GM12878 (cell line): Measurements from ENCODE around the gene OR10J5. TPM values are rescaled to one million over a fixed set of nuclear protein-coding genes. Genes with fewer than 3 reads are reported as not detected.
A peak's percentile ranks its signal among the peaks of the same experiment; 100 is the strongest.

Experiments
- ATAC-seq: fragments of 200-7000 bp; cut with Tn5 transposase; 3 replicates; pipeline ENCODE4 v1.9.1; 2020; ENCODE audit warnings: mild to moderate bottlenecking, moderate library complexity
- BruUV-seq: library from RNA; stranded (reverse); fragments of 400-500 nt; replicated peaks from 2 replicates; lab custom pipeline; 2021; lab: Mats Ljungman, UMichigan
- CTCF ChIA-PET: fragments of 300-600 bp; sonication (Branson Sonifier 250); formaldehyde crosslinking; extraction: SDS; loops from one replicate; lab custom pipeline; 2021; ENCODE audit warnings: inconsistent platforms; lab: Yijun Ruan, JAX
- POLR2A ChIA-PET: fragments of 350-600 bp; formaldehyde crosslinking; extraction: SDS; loops from one replicate; lab custom pipeline; 2021; ENCODE audit warnings: inconsistent platforms; lab: Charles Lee
- RAD21 ChIA-PET: fragments of 300-600 bp; sonication (Branson Sonifier 250); formaldehyde crosslinking; loops from one replicate; lab custom pipeline; 2023; ENCODE audit warnings: antibody characterized with exemption; ENCODE audit not compliant: unreplicated experiment; lab: Charles Lee
- SMC1A ChIA-PET: fragments of 300-600 bp; sonication (Branson Sonifier 250); formaldehyde crosslinking; loops from one replicate; lab custom pipeline; 2023; ENCODE audit not compliant: unreplicated experiment, uncharacterized antibody; lab: Charles Lee
- DNase-seq: peaks from one replicate; pipeline ENCODE4 v3.0.0-alpha.2; 2011; ENCODE audit warnings: low read depth, low spot score
- FAIRE-seq: peaks from 3 replicates; lab custom pipeline; 2011; peaks lifted over from hg19 to GRCh38; lab: Jason Lieb, UNC
- H2AFZ ChIP-seq: 2 replicates; pipeline ENCODE4 v1.6.0; 2011; ENCODE audit warnings: low read depth, low read length, control low read depth; ENCODE audit not compliant: control insufficient read depth
- H3K27ac ChIP-seq: 2 replicates; pipeline ENCODE4 v1.5.1; 2011; ENCODE audit warnings: control low read depth; ENCODE audit not compliant: control insufficient read depth, insufficient read depth
- H3K27me3 ChIP-seq, 2 experiments: replicated peaks in 1 of 2; 2 replicates each; pipeline versions ENCODE4 v1.6.0 to v1.6.1; 2011; ENCODE audit warnings: low read length in 1 of 2; ENCODE audit not compliant: control insufficient read depth in 2 of 2, insufficient read depth in 2 of 2
- H3K36me3 ChIP-seq, 2 experiments: 2 replicates each; pipeline ENCODE4 v1.5.1; 2011; ENCODE audit warnings: low read length in 1 of 2; ENCODE audit not compliant: control insufficient read depth in 2 of 2, insufficient read depth in 2 of 2
- H3K4me1 ChIP-seq: 2 replicates; pipeline ENCODE4 v1.6.1; 2011; ENCODE audit warnings: mild to moderate bottlenecking, low read length, moderate library complexity, mixed read lengths; ENCODE audit not compliant: control insufficient read depth, insufficient read depth
- H3K4me2 ChIP-seq: 2 replicates; pipeline ENCODE4 v1.6.0; 2011; ENCODE audit warnings: control low read depth; ENCODE audit not compliant: control insufficient read depth, insufficient read depth
- H3K4me3 ChIP-seq: fragments of 200-600 bp; sonication (generic); 2 replicates; pipeline ENCODE4 v1.5.1; 2016
- H3K79me2 ChIP-seq: 2 replicates; pipeline ENCODE4 v1.6.0; 2011; ENCODE audit warnings: low read length; ENCODE audit not compliant: control insufficient read depth, insufficient read depth
- H3K9ac ChIP-seq: 2 replicates; pipeline ENCODE4 v1.8.0; 2011; ENCODE audit warnings: low read length, control low read depth, mixed read lengths; ENCODE audit not compliant: control insufficient read depth, insufficient read depth
- H3K9me3 ChIP-seq: replicated peaks from 3 replicates; pipeline ENCODE4 v1.5.1; 2011; ENCODE audit warnings: mild to moderate bottlenecking, low read length; ENCODE audit not compliant: control insufficient read depth, insufficient read depth
- H4K20me1 ChIP-seq: 2 replicates; pipeline ENCODE4 v1.6.0; 2011; ENCODE audit not compliant: control insufficient read depth, insufficient read depth
- CBX3 ChIP-seq: fragments of 200-600 bp; sonication (generic); IDR thresholded peaks from 2 replicates; pipeline ENCODE4 v1.6.1; 2016; ENCODE audit warnings: low read depth, borderline replicate concordance
- CHD1 ChIP-seq: IDR thresholded peaks from 2 replicates; pipeline ENCODE4 v1.6.1; 2012; ENCODE audit warnings: low read depth, low read length, improper control_type of control experiment
- EGR1 ChIP-seq, 2 experiments: IDR thresholded peaks; 1 replicate in 1 of 2; 2 replicates in 1 of 2; pipeline ENCODE4 v1.6.1; 2011 to 2012; ENCODE audit warnings: low read depth in 2 of 2, low read length in 2 of 2, borderline replicate concordance in 1 of 2, mild to moderate bottlenecking in 1 of 2, moderate library complexity in 1 of 2
- MYB ChIP-seq: fragments of 150-350 bp; IDR thresholded peaks from 2 replicates; pipeline ENCODE4 v1.6.1; 2014; ENCODE audit warnings: mild to moderate bottlenecking, low read depth, low read length, borderline replicate concordance
- MYC ChIP-seq: IDR thresholded peaks from 2 replicates; pipeline ENCODE4 v1.6.1; 2011; ENCODE audit warnings: mild to moderate bottlenecking, low read length, moderate library complexity, inconsistent platforms; ENCODE audit not compliant: insufficient read depth, insufficient replicate concordance, insufficient read length, severe bottlenecking
- PAX8 ChIP-seq: fragments of 450-650 bp; IDR thresholded peaks from 2 replicates; pipeline ENCODE4 v1.6.1; 2017; ENCODE audit warnings: mild to moderate bottlenecking, moderate library complexity
- PML ChIP-seq: IDR thresholded peaks from 2 replicates; pipeline ENCODE4 v1.6.1; 2012; ENCODE audit warnings: low read length, inconsistent platforms
- TCF7 ChIP-seq: IDR thresholded peaks from 2 replicates; pipeline ENCODE4 v1.6.1; 2014; ENCODE audit warnings: antibody characterized with exemption, borderline replicate concordance
- WGBS: methylation state at CpG from one replicate; pipeline ENCODE4 v1.1.6; 2016; ENCODE audit warnings: low lambda C conversion rate; ENCODE audit not compliant: insufficient replicate concordance, insufficient coverage; ENCODE audit errors: missing lambda C conversion rate; 5-methylcytosine and 5-hydroxymethylcytosine counted together
- in situ Hi-C: fragments of 300-500 bp; cut with MboI; formaldehyde crosslinking; loops from 9 replicates; pipeline ENCODE4 v1.14.3; 2018; ENCODE audit warnings: mixed read lengths
- intact Hi-C: fragments of 100-400 bp; cut with micrococcal nuclease; formaldehyde crosslinking; loops from one replicate; pipeline ENCODE4 v1.14.2; 2022; ENCODE audit not compliant: unreplicated experiment
- polyA plus RNA-seq, 11 experiments: library from polyadenylated mRNA; depleted of rRNA in 4 of 11; unstranded in 6 of 11; stranded (reverse) in 5 of 11; fragments of >200 nt; fragmentation: Nextera tagmentation in 4 of 11; fragmentation: Illumina TruSeq in 1 of 11; extraction: Ambion mirVana in 4 of 11; extraction: Trizol in 1 of 11; gene quantifications; 1 replicate in 1 of 11; 2 replicates in 10 of 11; pipeline versions ENCODE4 v1.2.1 to v1.2.3, GENCODE V29; 2011 to 2016; ENCODE audit warnings: inconsistent platforms in 2 of 11, missing spikeins in 2 of 11, low read depth in 1 of 11
- total RNA-seq, 4 experiments: library from RNA; depleted of rRNA in 3 of 4; stranded (reverse); fragments of >200 nt in 3 of 4; fragmentation: Illumina TruSeq in 1 of 4; extraction: Trizol in 1 of 4; gene quantifications; 2 replicates each; pipeline versions ENCODE4 v1.2.1 to v1.2.3, GENCODE V29; 2013 to 2021
- TF ChIP-seq, protein P1 (sequence below): IDR thresholded peaks from 2 replicates; pipeline ENCODE4 v1.6.1; 2011; ENCODE audit warnings: borderline replicate concordance, low read depth, mild to moderate bottlenecking, moderate library complexity, low read length; ENCODE audit not compliant: insufficient read depth, poor library complexity, severe bottlenecking
- TF ChIP-seq, protein P2 (sequence below), 3 experiments: IDR thresholded peaks in 2 of 3; conservative IDR thresholded peaks in 1 of 3; 2 replicates each; pipeline ENCODE4 v1.5.1; 2011; ENCODE audit warnings: low read depth in 3 of 3, low read length in 3 of 3, mild to moderate bottlenecking in 3 of 3, control low read depth in 2 of 3, moderate library complexity in 2 of 3, inconsistent platforms in 1 of 3, mixed read lengths in 1 of 3; ENCODE audit not compliant: control insufficient read depth in 2 of 3, insufficient read depth in 1 of 3; ENCODE audit errors: extremely low read depth in 1 of 3

OR10J5 gene
- total and polyA plus RNA-seq, 10 of the 15 experiments (the other 5 are each of a cell fraction or from before 2014, with no cell fraction given): not detected

DNA sequence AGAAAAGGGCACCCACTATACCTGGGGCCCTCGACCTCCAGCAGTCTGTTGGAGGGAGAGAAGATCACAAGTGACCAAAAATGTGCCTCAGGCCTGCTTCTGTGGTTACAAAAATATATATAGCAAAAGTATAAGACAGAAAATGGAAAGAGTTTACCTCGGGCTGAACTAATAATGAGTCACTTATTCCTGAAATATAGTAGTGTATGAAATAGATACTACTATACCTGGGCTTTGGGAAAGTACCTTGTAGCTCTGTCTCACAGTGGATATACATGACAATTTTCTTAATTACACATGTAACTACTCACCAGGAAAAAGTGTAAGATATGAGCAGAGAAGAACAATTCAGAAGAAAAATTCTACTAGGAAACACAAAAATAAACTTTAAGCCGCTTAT, 44.5 kb upstream of the OR10J5 start:
- BruUV-seq: no TSS peak
- no peak overlapping the region for H3K9ac ChIP-seq
- no peaks in the 10 kb centered on the region for H3K79me2 ChIP-seq
- H2AFZ ChIP-seq: no peak overlapping the region
- in situ Hi-C loops (no loop called here), intact Hi-C loops (no loop called here)
- no peaks in the 10 kb centered on the region for H3K9me3 ChIP-seq
- RAD21 ChIA-PET: no interaction called here
- TF ChIP-seq CBX3 (no peak), MYB (no peak), PAX8 (no peak)
- TF ChIP-seq, protein P1, sequence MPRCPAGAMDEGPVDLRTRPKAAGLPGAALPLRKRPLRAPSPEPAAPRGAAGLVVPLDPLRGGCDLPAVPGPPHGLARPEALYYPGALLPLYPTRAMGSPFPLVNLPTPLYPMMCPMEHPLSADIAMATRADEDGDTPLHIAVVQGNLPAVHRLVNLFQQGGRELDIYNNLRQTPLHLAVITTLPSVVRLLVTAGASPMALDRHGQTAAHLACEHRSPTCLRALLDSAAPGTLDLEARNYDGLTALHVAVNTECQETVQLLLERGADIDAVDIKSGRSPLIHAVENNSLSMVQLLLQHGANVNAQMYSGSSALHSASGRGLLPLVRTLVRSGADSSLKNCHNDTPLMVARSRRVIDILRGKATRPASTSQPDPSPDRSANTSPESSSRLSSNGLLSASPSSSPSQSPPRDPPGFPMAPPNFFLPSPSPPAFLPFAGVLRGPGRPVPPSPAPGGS: no peak
- no peaks in the 10 kb centered on the region for H3K4me1 ChIP-seq
- no peak overlapping the region for H3K4me3 ChIP-seq
- FAIRE-seq (no peak), ATAC-seq (peak; percentile 23; the same call in 1 of the 3 replicates), DNase-seq (no peak)
- no peak overlapping the region for H3K27ac ChIP-seq
- H3K27me3 ChIP-seq: no peaks in the 10 kb centered on the region
- H3K4me2 ChIP-seq: no peak overlapping the region
- CTCF ChIA-PET: no interaction called here
- SMC1A ChIA-PET: interaction anchor here (1.1 kb wide), 1 partner anchor 10 kb away, joined by 3 read pairs; no protein-coding TSS in a partner anchor
- no peaks in the 10 kb centered on the region for H3K36me3 ChIP-seq
- H4K20me1 ChIP-seq: no peaks in the 10 kb centered on the region
- POLR2A ChIA-PET: no interaction called here
- WGBS: 0% methylated on average over 3 of the region's 3 CpGs

DNA sequence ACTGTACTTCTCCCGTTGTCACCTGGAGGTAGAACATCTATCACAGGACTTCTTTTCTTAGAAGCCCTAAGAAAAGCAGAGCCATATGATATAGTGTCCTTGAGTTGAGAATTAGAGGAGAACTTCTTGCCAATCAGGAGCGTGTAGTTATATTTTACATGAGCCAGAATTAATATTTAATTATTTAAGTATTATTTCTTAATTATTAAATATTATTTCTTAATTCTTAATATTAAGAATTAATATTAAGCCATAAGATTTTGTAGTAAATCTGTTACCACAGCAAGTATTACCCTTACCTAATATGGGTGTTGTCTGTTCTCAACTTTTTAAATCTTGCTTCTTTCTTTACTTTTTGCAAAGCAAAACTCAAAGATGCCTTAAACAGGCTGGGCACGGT, 41.6 kb upstream of the OR10J5 start:
- SMC1A ChIA-PET: no interaction called here
- BruUV-seq: no TSS peak
- no peaks in the 10 kb centered on the region for H3K9me3 ChIP-seq
- no peaks in the 10 kb centered on the region for H3K4me1 ChIP-seq
- H3K36me3 ChIP-seq: no peaks in the 10 kb centered on the region
- H3K4me3 ChIP-seq: no peak overlapping the region
- POLR2A ChIA-PET: no interaction called here
- no peaks in the 10 kb centered on the region for H3K27me3 ChIP-seq
- no peak overlapping the region for H3K4me2 ChIP-seq
- no peak overlapping the region for H3K9ac ChIP-seq
- FAIRE-seq: no peak
- RAD21 ChIA-PET: no interaction called here
- intact Hi-C loops (no loop called here), in situ Hi-C loops (no loop called here)
- CTCF ChIA-PET: no interaction called here
- no peak overlapping the region for H3K27ac ChIP-seq
- DNase-seq: no peak
- no peak overlapping the region for H2AFZ ChIP-seq
- WGBS: 57% methylated on average over 3 of the region's 3 CpGs
- H3K79me2 ChIP-seq: no peaks in the 10 kb centered on the region
- no peaks in the 10 kb centered on the region for H4K20me1 ChIP-seq
- no peak for ATAC-seq
- TF ChIP-seq PML (no peak), EGR1 (IDR thresholded peaks at IDR 0.05; ENCODE audit: borderline replicate concordance in 1 of 2, low read depth in 2 of 2, low read length in 2 of 2) (no peak), TCF7 (no peak), CHD1 (no peak), MYC (no peak)
- TF ChIP-seq, protein P2, sequence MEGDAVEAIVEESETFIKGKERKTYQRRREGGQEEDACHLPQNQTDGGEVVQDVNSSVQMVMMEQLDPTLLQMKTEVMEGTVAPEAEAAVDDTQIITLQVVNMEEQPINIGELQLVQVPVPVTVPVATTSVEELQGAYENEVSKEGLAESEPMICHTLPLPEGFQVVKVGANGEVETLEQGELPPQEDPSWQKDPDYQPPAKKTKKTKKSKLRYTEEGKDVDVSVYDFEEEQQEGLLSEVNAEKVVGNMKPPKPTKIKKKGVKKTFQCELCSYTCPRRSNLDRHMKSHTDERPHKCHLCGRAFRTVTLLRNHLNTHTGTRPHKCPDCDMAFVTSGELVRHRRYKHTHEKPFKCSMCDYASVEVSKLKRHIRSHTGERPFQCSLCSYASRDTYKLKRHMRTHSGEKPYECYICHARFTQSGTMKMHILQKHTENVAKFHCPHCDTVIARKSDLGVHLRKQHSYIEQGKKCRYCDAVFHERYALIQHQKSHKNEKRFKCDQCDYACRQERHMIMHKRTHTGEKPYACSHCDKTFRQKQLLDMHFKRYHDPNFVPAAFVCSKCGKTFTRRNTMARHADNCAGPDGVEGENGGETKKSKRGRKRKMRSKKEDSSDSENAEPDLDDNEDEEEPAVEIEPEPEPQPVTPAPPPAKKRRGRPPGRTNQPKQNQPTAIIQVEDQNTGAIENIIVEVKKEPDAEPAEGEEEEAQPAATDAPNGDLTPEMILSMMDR (IDR thresholded peaks at IDR 0.05 in 2 of 3, conservative IDR thresholded peaks at IDR 0.05 in 1 of 3; ENCODE audit: control insufficient read depth in 2 of 3, extremely low read depth in 1 of 3, insufficient read depth in 1 of 3, low read depth in 3 of 3, low read length in 3 of 3): no peak
